Bronchial epithelial cell (primary cell): ENCODE results near the gene CDC42BPG. TPM values are rescaled to one million over a fixed set of nuclear protein-coding genes. Genes with fewer than 3 reads are reported as not detected.

Experiments used
- DNase-seq: peaks from one replicate; pipeline ENCODE4 v3.0.0-alpha.2; 2010; ENCODE audit warnings: low read depth
- FAIRE-seq: peaks from 2 replicates; lab custom pipeline; 2011; peaks lifted over from hg19 to GRCh38; lab: Jason Lieb, UNC
- H3K27me3 ChIP-seq: 2 replicates; pipeline ENCODE4 v1.5.1; 2011; ENCODE audit warnings: low read length; ENCODE audit not compliant: control insufficient read depth, insufficient read depth
- H3K36me3 ChIP-seq: 2 replicates; pipeline ENCODE4 v1.5.1; 2011; ENCODE audit warnings: low read length; ENCODE audit not compliant: control insufficient read depth, insufficient read depth
- H3K4me3 ChIP-seq: 2 replicates; pipeline ENCODE4 v1.5.1; 2011; ENCODE audit warnings: mild to moderate bottlenecking, low read depth, low read length, control low read depth
- CTCF ChIP-seq: IDR thresholded peaks from 2 replicates; pipeline ENCODE4 v1.5.1; 2011; ENCODE audit warnings: mild to moderate bottlenecking, moderate library complexity, low read length, control low read depth, inconsistent platforms; ENCODE audit not compliant: insufficient read depth, severe bottlenecking
- total RNA-seq: library from RNA; depleted of rRNA; stranded (reverse); fragments of >200 nt; gene quantifications from 2 replicates; pipeline ENCODE4 v1.2.1, GENCODE V29; 2014

CDC42BPG gene
- total RNA-seq, 1 donor from 2014 or later = 16.6 TPM

- TF ChIP-seq CTCF = no peak
- Histone ChIP-seq H3K27me3 (no peaks in the 10 kb centered on the region), H3K4me3 (no peak overlapping the region), H3K36me3 (peaks cover 7% of the 10 kb centered on the region)
- DNase-seq (no peak), FAIRE-seq (no peak)
These were observed 9.7 kb upstream of the CDC42BPG start for GRCh38 chr11:64854157-64854533.

- DNase-seq (no peak), FAIRE-seq (no peak)
- TF ChIP-seq CTCF = no peak
- Histone ChIP-seq H3K4me3 (no peak overlapping the region), H3K27me3 (no peaks in the 10 kb centered on the region), H3K36me3 (peaks cover 7% of the 10 kb centered on the region)
These were observed 9.3 kb upstream of the CDC42BPG start for GRCh38 chr11:64853709-64854108.

GRCh38 chr11:64852804-64853509 is 8.5 kb upstream of the CDC42BPG start:
- H3K36me3 ChIP-seq = peaks cover 7% of the 10 kb centered on the region
- TF ChIP-seq CTCF = no peak
- FAIRE-seq = no peak

DNA sequence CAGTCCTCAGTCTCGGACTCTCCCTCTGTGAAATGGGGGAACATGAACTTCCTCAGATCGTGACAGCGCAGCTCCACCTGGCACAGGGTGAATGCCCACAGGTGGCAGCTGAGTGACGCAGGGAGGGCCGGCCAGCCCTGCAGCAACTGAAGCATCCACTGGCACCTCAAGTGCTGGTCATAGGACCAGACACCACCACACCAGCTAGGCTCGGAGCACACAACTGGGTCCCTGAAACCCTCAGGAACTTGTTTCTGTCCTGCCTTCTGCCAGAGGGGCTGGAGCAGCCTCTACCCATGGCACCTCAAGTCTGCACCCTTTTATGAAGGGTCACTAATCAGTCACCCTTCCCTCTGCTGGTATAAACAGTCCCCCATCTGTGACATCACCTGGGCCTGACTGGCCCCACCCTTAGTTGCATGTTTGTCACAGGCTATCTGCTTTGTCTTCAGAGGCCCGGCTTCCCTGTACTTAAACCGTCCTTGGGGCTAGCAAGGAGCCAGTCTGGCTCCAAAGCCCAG is 7.4 kb upstream of the CDC42BPG start:
- no peak overlapping the region for H3K4me3 ChIP-seq
- DNase-seq = no peak
- H3K27me3 ChIP-seq = no peaks in the 10 kb centered on the region
- TF ChIP-seq CTCF = no peak
- FAIRE-seq = no peak
- peaks cover 7% of the 10 kb centered on the region for H3K36me3 ChIP-seq

More at GRCh38 chr11:64852804-64853509, 8.5 kb upstream of the CDC42BPG start:
- no peak for DNase-seq
- Histone ChIP-seq H3K27me3 (no peaks in the 10 kb centered on the region), H3K4me3 (no peak overlapping the region)

- peaks cover 7% of the 10 kb centered on the region for H3K36me3 ChIP-seq
- H3K27me3 ChIP-seq = no peaks in the 10 kb centered on the region
- no peak for TF ChIP-seq CTCF
- H3K4me3 ChIP-seq = no peak overlapping the region
- DNase-seq (no peak), FAIRE-seq (no peak)
These were observed 6.6 kb upstream of the CDC42BPG start for GRCh38 chr11:64850979-64851567.
